ENCODE results near the gene CCDC66.
"Not testable (repeated sequence)": the region's sequence is repeated elsewhere in the genome, so short reads cannot be mapped to it uniquely, and the experiment has no call there.

The CCDC66 gene

GRCh38 chr3:56595975-56596840 lies 39.2 kb downstream of the CCDC66 start:
- no peak for DNase-seq (ENCODE audit: extremely low spot score)
- ChIA-PET CTCF (interaction anchor here (1.2 kb wide), 1 partner anchor 10 kb away, joined by 3 read pairs; no protein-coding TSS in a partner anchor), POLR2A (interaction anchor here (0.7 kb wide), 1 partner anchor 24 kb away, joined by 3 read pairs; no protein-coding TSS in a partner anchor)
- TF ChIP-seq CTCF (IDR thresholded peaks at IDR 0.05; ENCODE audit: control extremely low read depth, extremely low read depth, low read depth, missing control alignments) = no peak

- CTCF ChIA-PET = interaction anchor here (0.7 to 1.1 kb wide), 2 partner anchors 23 to 51 kb away, joined by 3 read pairs; no protein-coding TSS in a partner anchor
- POLR2A ChIA-PET; DNase-seq (ENCODE audit: extremely low spot score): not testable (repeated sequence)
Observed at GRCh38 chr3:56608479-56608878, 51.5 kb downstream of the CCDC66 start.

- CTCF ChIA-PET = interaction anchor here (1.4 to 1.5 kb wide), 2 partner anchors 9 to 201 kb away, joined by 3 read pairs; no protein-coding TSS in a partner anchor
Observed at GRCh38 chr3:56610669-56611335, 53.8 kb downstream of the CCDC66 start.

GRCh38 chr3:56611364-56611763 lies 54.4 kb downstream of the CCDC66 start:
- ChIA-PET CTCF (interaction anchor here (1.4 to 1.5 kb wide), 2 partner anchors 9 to 201 kb away, joined by 3 read pairs; no protein-coding TSS in a partner anchor), POLR2A (no interaction called here)
- DNase-seq (ENCODE audit: extremely low spot score) = no peak
- no peak for TF ChIP-seq CTCF (IDR thresholded peaks at IDR 0.05; ENCODE audit: control extremely low read depth, extremely low read depth, low read depth, missing control alignments)

More at GRCh38 chr3:56610669-56611335, 53.8 kb downstream of the CCDC66 start:
- no peak for TF ChIP-seq CTCF (IDR thresholded peaks at IDR 0.05; ENCODE audit: control extremely low read depth, extremely low read depth, low read depth, missing control alignments)
- DNase-seq (ENCODE audit: extremely low spot score) = no peak
- POLR2A ChIA-PET = no interaction called here

- CTCF ChIA-PET = interaction anchor here (1.4 to 1.5 kb wide), 2 partner anchors 10 to 200 kb away, joined by 3 read pairs; no protein-coding TSS in a partner anchor
- POLR2A ChIA-PET = no interaction called here
Observed at GRCh38 chr3:56612146-56612545, 55.2 kb downstream of the CCDC66 start.

GRCh38 chr3:56613016-56613415 lies 56.0 kb downstream of the CCDC66 start:
- ChIA-PET CTCF (interaction anchor here (2.6 kb wide), 1 partner anchor 11 kb away, joined by 13 read pairs; no protein-coding TSS in a partner anchor), POLR2A (no interaction called here)
- no peak for TF ChIP-seq CTCF (IDR thresholded peaks at IDR 0.05; ENCODE audit: control extremely low read depth, extremely low read depth, low read depth, missing control alignments)
- DNase-seq (ENCODE audit: extremely low spot score) = no peak

More at GRCh38 chr3:56612146-56612545, 55.2 kb downstream of the CCDC66 start:
- TF ChIP-seq CTCF (IDR thresholded peaks at IDR 0.05; ENCODE audit: control extremely low read depth, extremely low read depth, low read depth, missing control alignments) = no peak
- DNase-seq (ENCODE audit: extremely low spot score) = no peak
